Stimulated activated CD4-positive, alpha-beta T cell treated with anti-CD3 and anti-CD28 coated beads, Interleukin-4, amount 100 ng/mL, for 48 hours (primary cell): Measurements from ENCODE around the gene RNF148.
"Not testable (repeated sequence)": the region's sequence is repeated elsewhere in the genome, so short reads cannot be mapped to it uniquely, and the experiment has no call there.

Experiments
- DNase-seq, 2 donors: peaks; one replicate each; pipeline ENCODE4 v3.0.0-alpha.2; 2020; ENCODE audit warnings: low read depth in 2 of 2

RNF148 gene

GRCh38 chr7:122691569-122692235, 11.0 kb downstream of the RNF148 start:
- DNase-seq = no peak

DNA sequence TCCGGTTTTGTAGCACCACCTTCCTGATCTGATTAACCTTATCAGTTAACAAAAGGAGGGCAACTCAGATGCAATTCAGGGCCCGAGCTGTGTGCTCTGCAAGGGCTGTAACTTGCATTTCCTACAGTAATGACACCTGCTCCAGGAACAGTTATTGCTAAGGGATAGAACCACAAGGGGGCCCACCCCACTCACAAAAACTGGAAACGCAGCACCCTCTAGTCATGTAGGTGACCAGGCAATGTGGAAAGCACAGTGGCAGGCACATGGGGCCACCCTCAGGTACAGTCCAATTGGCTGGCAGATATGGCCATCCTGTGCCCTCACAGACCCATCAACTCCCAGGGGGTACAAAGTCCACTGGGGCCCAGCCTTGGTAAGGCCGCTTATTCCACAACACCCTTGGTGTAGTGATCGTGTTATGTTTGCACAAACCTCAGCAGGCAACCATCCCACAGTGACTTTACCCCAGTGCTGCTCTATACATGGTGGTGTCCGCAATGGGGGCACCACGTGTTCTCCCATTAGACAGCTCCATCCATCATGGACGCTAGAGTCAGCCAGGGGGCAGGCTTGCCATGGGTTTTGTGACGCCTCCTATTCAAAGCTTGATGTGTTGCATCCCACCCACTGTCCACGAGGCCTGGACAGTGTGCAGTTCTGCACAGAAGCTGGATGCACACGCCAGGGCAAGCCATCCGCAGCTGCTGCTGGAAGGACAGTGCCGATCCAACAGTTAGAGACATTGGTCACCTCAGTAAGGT, 13.2 kb downstream of the RNF148 start:
- DNase-seq = no peak

DNA sequence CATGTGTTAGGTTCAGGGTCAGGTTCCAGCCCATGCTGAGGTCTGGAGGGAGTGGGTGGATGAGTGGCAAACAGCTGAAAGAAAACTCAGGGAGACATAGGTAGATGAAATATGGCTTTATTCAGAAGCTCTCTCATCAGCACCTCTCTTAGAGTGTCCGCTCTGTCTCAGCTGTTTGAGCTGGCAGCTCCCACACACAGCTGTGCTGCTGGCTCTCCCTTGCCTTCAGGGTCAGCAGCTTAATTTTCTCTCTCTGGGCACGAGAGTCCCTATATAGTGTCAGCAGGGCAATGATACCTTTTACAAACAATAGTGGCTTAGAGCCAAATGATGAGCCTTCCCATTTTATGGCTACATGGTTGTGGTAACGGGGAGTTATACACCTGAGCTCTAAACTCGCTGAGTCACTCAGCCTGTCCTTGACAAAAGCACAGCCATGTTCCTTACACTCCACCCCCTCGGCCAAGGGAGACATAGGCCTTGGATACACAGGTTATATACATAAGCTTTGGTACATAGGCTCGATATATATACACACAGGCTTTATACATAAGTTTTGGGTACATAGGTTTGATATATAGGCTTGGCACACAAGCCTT, 14.2 kb downstream of the RNF148 start:
- DNase-seq = no peak

DNA sequence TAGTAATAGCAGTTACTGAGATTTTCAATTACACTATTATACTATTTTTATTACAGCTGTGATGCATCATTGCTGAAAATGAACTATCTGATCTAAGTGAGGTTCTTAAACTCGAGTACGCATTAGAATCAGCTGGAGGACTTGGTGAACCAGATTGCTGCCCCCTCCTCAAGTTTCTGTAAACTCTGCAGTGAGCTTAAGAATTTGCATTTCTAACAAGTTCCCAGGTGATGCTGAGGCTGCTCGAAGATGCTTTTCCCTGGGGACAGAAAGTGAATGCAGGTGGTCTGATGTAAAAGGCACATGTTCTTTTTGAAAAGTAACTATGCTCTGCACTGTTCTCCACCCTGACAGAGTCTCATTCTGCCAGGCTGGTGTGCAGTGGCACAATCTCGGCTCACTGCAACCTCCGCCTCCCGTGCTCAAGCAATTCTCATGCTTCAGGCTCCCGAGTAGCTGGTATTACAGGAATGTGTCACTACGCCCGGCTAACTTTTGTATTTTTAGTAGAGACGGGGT, 16.3 kb downstream of the RNF148 start:
- DNase-seq = no peak

GRCh38 chr7:122684504-122684903, 18.2 kb downstream of the RNF148 start:
- DNase-seq = no peak

- DNase-seq = no peak
Observed at GRCh38 chr7:122682815-122683550, 19.7 kb downstream of the RNF148 start.

DNA sequence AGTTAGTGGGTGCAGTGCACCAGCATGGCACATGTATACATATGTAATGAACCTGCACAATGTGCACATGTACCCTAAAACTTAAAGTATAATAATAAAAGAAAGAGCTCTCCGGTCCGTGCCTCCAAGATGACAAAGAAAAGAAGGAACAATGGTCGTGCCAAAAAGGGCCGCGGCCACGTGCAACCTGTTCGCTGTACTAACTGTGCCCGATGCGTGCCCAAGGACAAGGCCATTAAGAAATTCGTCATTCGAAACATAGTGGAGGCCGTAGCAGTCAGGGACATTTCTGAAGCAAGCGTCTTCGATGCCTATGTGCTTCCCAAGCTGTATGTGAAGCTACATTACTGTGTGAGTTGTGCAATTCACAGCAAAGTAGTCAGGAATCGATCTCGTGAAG, 21.5 kb downstream of the RNF148 start:
- DNase-seq = not testable (repeated sequence)

GRCh38 chr7:122679813-122680212, 22.9 kb downstream of the RNF148 start:
- DNase-seq = no peak

DNA sequence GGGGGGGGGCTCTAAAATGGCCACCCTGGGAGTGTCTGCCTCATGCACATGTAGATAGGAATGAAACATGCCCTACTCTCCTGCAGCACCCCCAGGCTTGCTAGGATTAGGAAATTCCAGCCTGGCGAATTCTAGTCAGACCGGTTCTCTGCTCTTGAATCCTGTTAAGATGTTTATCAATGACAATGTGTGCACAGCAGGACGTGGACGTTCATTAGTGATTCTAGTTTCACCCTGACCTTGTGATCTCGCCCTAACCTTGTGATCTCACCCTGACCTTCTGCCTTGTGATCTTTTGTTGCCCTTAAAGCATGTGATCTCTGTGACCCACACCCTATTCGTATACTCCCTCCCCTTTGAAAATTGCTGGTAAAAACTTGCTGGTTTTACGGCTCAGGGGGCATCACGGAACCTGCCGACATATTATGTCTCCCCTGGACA, 23.4 kb downstream of the RNF148 start:
- DNase-seq = not testable (repeated sequence)

DNA sequence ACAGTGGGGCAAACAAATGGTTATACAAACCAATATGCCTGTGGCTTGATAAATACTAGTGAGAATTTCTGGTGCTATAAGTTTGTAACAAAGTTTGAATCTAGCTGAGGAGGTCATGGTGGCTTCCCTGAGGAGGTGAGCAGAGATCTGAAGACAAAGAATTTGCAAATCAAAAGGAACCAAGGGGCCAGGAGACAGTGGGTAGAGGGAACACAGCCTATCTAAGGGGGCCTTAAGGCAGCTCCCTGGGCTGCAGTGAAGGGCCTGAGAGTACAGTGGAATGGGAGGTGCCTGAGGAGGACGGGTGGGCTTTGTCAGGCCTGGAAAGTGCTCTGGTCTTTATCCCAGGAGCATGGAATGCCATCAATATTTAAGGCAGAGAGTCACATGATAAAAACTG, 25.6 kb downstream of the RNF148 start:
- no peak for DNase-seq

GRCh38 chr7:122676466-122676865, 26.3 kb downstream of the RNF148 start:
- no peak for DNase-seq

- DNase-seq = no peak
Observed at GRCh38 chr7:122675621-122676020, 27.1 kb downstream of the RNF148 start.

GRCh38 chr7:122675011-122675410, 27.7 kb downstream of the RNF148 start:
- no peak for DNase-seq

DNA sequence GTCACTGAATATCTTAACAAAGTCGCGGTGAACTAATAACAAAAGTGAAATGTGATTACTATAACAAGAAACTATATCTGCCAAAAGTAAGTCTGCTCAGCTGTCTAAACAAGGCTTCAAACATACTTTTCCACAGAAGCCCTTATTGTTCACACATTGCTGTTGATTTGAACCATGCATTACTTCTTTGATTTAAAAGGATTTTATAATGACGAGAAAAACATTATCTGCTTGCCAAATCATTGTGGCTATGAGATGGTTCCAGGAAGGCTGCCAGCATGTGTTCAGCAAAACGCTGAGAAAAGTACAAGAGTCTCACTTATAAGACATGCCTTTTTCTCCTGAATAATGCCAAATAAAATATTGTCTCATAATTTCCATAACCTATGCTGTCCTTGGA, 28.2 kb downstream of the RNF148 start:
- DNase-seq = no peak

DNA sequence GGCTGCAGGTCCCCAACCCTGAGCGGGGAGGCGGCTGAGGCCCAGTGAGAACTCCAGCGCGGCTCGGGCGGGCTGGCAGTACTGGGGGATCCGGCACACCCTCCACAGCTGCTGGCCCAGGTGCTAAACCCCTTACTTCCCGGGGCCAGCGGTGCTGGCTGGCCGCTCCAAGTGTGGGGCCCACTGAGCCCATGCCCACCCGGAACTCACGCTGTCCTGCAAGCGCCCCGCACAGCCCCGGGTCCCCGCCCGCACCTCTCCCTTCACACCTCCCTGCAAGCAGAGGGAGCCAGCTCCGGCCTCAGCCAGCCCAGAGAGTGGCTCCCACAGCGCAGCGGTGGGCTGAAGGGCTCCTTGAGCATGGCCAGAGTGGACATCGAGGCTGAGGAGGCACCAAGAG, 28.8 kb downstream of the RNF148 start:
- no peak for DNase-seq

GRCh38 chr7:122672536-122672935, 30.2 kb downstream of the RNF148 start:
- no peak for DNase-seq

DNA sequence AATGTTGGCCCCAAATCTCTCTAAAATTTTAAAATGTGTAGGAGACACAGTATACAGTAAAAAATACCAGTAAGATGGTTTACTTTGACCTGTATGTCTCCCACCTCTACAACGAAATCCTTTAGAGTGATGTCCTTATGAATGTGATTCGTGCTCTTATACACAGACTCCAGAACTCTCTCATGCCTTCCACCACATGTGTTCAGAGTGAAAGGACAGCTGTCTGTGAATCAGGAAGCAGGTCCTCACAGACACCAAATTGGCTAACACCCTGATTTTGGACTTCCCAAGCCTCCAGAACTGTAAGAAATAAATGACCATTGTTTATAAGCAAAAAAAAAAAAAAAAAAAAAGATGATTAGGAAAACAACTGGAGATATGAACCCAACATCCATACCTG, 39.0 kb downstream of the RNF148 start:
- no peak for DNase-seq

DNA sequence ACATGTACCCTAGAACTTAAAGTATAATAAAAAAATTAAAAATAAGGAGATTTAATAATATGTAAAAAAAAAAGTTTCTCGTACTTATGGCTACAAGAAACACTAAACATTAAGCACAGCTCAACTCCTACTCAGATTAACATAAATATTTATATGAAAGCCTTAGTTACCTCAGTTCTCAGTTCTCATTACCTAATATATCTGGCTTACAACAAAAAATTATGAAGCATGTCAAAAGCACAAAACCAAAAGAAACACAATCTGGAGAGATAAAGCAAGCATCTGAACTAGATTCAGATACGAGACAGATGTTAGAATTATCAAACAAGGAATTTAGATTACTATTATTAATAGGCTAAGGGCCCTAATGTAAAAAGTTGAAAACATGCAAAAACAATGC, 43.9 kb downstream of the RNF148 start:
- no peak for DNase-seq

DNA sequence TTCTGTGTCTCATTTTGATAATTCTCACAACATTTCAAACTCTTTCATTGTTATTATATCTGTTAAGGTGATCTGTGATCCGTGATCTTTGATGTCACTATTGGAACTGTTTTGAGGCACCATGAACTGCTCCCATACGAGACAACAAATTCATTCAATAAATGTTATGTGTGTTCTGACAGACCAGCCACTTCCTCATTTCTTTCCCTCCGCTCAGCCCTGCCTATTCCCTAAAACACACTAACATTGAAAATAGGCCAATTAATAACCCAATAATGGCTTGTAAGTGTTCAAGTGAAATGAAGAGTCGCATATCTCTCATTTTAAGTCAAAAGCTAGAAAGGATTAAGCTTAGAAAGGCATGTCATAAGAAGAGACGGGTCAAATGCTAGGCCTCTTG, 49.0 kb downstream of the RNF148 start:
- no peak for DNase-seq

- DNase-seq = no peak
Observed at GRCh38 chr7:122652876-122653275, 49.8 kb downstream of the RNF148 start.
